GM19467 (cell line): ENCODE results near the gene CLEC14A.

Experiments
- ATAC-seq: cut with Tn5 transposase; IDR thresholded peaks from one replicate; pipeline ENCODE4 v1.9.1; 2021; ENCODE audit warnings: mild to moderate bottlenecking, moderate library complexity; ENCODE audit not compliant: unreplicated experiment

Gene CLEC14A

GRCh38 chr14:38255673-38256532 is at the start of gene CLEC14A:
Gene CLEC14A (minus strand): TSS chr14:38256093. CDS start chr14:38256022, 71 bp downstream.
- ATAC-seq: no peak

- no peak for ATAC-seq
Measured at GRCh38 chr14:38302966-38303365, 47.1 kb upstream of the CLEC14A start.

- ATAC-seq: no peak
Measured at GRCh38 chr14:38302034-38302433, 46.1 kb upstream of the CLEC14A start.

GRCh38 chr14:38297681-38298080 is 41.8 kb upstream of the CLEC14A start:
- ATAC-seq: no peak

GRCh38 chr14:38291681-38292467 is 36.0 kb upstream of the CLEC14A start:
- ATAC-seq: no peak

- no peak for ATAC-seq
Measured at GRCh38 chr14:38290601-38291188, 34.8 kb upstream of the CLEC14A start.

- no peak for ATAC-seq
Measured at GRCh38 chr14:38286452-38286851, 30.6 kb upstream of the CLEC14A start.

- ATAC-seq: no peak
Measured at GRCh38 chr14:38285962-38286361, 30.1 kb upstream of the CLEC14A start.

- ATAC-seq: no peak
Measured at GRCh38 chr14:38282936-38283335, 27.0 kb upstream of the CLEC14A start.

GRCh38 chr14:38280081-38280480 is 24.2 kb upstream of the CLEC14A start:
- ATAC-seq: no peak

- no peak for ATAC-seq
Measured at GRCh38 chr14:38279572-38279971, 23.7 kb upstream of the CLEC14A start.

- ATAC-seq: no peak
Measured at GRCh38 chr14:38278035-38278434, 22.1 kb upstream of the CLEC14A start.

GRCh38 chr14:38262844-38263243 is 7.0 kb upstream of the CLEC14A start:
- ATAC-seq: no peak

GRCh38 chr14:38261620-38262019 is 5.7 kb upstream of the CLEC14A start:
- no peak for ATAC-seq

GRCh38 chr14:38257507-38257906 is 1.6 kb upstream of the CLEC14A start:
- ATAC-seq: no peak

GRCh38 chr14:38256533-38256840 is 594 bp upstream of the CLEC14A start:
- no peak for ATAC-seq

- no peak for ATAC-seq
Measured at GRCh38 chr14:38255408-38255672, 553 bp downstream of the CLEC14A start.

- no peak for ATAC-seq
Measured at GRCh38 chr14:38254571-38255407, 1.1 kb downstream of the CLEC14A start.

GRCh38 chr14:38253676-38254075 is 2.2 kb downstream of the CLEC14A start:
- no peak for ATAC-seq

GRCh38 chr14:38252066-38252710 is 3.7 kb downstream of the CLEC14A start:
- no peak for ATAC-seq

- no peak for ATAC-seq
Measured at GRCh38 chr14:38250331-38250730, 5.6 kb downstream of the CLEC14A start.
